GM13976 (cell line): ENCODE measurements around the gene FKBP11.

Experiments used
- DNase-seq: peaks from one replicate; pipeline ENCODE4 v3.0.0; 2012; ENCODE audit warnings: low spot score
- in situ Hi-C: fragments of 300-500 bp; cut with MboI; formaldehyde crosslinking; loops from one replicate; pipeline ENCODE4 v1.12.0; 2022; ENCODE audit warnings: low sequenced_read_pairs, mixed read lengths, inconsistent platforms; ENCODE audit not compliant: unreplicated experiment
- TF ChIP-seq, protein P1 (sequence below): IDR thresholded peaks from 2 replicates; pipeline ENCODE4 v1.5.1; 2012; ENCODE audit warnings: borderline replicate concordance, mild to moderate bottlenecking; ENCODE audit not compliant: insufficient read depth; ENCODE audit errors: extremely low read depth, missing control alignments, control extremely low read depth

FKBP11 gene

DNA sequence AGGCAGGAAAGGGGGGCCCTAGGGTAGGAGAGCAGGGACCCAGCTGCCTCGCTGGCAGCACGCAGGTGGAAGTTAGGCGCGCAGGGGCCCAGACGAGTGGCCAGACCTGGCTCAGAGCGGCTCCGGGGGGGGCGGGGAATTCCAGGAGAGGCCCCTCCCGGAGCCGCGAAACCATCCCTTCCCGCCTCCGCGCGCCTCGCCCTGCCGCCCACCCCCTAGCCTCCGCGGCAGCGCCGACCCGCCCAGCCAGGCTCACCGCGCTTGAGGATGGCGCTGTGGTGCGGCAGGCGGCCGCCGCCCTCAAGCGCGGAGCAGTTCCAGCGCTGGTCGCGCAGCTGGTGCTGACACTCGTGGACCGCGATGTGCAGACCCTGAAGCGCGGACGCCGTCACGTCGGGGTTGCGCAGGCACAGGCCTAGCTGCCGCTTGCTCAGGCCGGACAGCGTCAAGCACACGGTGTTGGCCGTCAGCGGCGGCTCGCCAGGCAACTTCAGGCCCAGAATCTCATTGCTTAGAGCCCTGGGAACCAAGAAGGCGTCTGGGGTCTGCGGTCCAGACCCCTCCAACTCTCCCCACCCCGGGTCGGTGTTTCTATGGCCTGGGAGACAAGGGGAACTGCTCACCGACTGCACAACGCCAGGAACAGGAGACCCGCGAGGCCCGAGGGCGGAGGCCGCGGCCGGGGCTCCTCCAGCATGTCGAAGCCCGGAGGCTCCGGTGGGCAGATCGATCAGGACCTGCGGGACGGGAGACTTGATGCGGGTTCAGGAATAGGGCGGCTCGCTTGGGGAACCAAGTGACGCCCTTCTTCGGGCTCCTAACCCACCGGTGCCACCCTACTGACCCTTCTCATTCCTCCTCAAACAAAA is 44.8 kb upstream of the FKBP11 start:
- in situ Hi-C loops, result no loop called here
- DNase-seq, result peak; percentile 77
- TF ChIP-seq, protein P1, sequence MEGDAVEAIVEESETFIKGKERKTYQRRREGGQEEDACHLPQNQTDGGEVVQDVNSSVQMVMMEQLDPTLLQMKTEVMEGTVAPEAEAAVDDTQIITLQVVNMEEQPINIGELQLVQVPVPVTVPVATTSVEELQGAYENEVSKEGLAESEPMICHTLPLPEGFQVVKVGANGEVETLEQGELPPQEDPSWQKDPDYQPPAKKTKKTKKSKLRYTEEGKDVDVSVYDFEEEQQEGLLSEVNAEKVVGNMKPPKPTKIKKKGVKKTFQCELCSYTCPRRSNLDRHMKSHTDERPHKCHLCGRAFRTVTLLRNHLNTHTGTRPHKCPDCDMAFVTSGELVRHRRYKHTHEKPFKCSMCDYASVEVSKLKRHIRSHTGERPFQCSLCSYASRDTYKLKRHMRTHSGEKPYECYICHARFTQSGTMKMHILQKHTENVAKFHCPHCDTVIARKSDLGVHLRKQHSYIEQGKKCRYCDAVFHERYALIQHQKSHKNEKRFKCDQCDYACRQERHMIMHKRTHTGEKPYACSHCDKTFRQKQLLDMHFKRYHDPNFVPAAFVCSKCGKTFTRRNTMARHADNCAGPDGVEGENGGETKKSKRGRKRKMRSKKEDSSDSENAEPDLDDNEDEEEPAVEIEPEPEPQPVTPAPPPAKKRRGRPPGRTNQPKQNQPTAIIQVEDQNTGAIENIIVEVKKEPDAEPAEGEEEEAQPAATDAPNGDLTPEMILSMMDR, result no peak

DNA sequence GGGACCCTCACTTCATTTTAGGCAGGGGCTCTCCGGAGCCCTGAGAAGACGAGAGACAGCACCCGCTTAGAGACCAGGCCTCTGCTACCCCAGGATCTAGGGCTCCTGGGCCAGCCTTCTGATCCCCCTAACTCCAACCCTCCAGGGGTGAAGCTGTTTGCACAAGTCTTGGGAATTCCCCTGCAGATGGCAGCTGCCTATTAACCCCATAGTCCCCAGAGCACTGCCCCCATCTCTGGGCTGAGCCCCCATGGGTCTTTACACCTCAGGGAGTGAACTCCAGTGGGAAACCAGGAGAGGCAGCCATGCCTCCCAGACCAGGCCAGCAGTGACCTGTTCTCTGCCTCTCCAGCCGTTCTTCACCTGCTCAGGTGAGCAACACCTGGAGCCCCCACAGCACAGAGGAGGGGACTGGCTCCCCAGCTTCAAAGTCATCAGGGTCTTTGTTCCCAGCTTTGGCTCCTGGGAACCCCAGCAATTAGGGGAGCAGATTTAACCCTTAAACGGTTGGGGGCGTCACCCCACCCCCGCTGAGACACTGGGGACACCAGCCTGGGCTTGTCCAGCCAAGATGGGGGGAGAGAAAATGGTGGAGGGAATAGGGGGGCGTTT is 44.0 kb upstream of the FKBP11 start:
- in situ Hi-C loops, result no loop called here
- TF ChIP-seq, protein P1, result no peak
- DNase-seq, result no peak

DNA sequence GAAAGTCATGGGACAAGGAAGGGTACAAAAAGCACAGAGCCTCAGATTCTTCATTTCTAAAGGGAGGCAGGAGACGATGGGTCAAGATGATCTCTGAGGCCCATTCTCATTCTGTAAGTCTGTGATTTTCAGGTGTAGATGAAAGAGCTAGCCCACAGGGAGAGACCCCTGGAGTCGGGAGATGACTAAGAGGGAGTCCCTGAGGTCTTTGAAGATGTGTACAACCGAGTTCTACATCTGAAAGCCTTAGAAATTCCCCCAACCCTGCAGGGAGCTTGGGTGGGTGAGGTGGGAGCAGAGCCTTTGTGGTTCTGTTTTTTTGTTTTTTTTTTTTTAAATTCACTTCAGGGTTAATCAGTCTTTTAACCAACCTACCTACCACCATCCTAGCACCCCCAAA is 43.2 kb upstream of the FKBP11 start:
- in situ Hi-C loops, result no loop called here
- DNase-seq, result peak; percentile 76
- TF ChIP-seq, protein P1, result no peak

DNA sequence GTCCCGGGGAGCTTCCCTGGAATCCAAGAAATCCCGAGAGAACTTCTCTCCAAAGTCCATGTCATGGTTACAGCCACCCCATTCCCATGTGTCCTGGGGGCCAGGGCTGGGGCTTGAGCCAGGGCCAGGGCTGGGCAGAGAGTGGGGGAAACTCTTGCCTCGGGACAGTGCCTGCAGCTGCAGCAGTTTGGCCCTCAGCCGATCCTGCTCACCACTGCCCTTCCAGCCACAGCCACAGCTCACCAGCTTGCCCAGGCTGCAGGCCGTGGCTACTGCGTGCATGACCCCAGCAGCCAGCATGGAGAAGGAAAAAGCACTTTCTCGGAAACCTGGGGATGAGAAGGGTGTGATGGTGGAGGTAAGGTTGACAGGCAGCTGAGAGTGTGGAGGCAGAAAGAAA is 42.7 kb upstream of the FKBP11 start:
- in situ Hi-C loops, result no loop called here
- DNase-seq, result no peak

DNA sequence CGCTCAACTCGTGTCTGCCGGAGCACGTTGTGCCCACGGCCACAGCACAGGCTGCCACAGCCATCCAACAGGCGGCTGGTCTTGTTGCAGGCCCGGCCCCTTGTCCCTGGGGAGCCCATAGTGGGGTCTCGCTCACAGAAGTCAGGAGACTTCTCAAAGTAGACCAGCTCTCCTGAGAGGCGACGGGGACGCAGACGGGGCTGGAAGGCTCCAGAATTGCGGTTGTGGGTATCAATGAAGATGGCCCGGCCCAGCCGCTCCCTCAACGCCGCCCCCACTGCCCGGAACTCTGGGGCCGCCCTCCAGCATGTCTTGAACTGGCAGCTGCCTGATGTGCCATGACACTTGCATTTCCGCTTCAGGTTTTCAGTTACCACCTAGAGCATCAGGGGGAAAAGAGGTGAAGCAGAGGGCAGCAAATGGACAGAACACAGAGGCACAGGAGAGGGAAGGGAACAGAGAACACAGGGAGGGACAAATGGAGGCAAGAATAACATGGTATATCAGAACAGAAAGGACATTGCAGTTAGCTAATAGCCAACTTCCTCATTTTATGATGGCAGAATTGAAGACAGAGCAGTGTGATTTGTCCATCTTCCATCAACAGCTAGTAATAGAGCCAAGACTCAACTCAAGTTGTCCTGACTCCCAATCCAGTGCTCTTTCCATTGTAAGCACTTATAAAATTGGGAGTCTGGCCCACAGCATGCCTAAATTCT is 41.0 kb upstream of the FKBP11 start:
- in situ Hi-C loops, result no loop called here

More for the DNA sequence above, 42.7 kb upstream of the FKBP11 start:
- TF ChIP-seq, protein P1, result no peak

DNA sequence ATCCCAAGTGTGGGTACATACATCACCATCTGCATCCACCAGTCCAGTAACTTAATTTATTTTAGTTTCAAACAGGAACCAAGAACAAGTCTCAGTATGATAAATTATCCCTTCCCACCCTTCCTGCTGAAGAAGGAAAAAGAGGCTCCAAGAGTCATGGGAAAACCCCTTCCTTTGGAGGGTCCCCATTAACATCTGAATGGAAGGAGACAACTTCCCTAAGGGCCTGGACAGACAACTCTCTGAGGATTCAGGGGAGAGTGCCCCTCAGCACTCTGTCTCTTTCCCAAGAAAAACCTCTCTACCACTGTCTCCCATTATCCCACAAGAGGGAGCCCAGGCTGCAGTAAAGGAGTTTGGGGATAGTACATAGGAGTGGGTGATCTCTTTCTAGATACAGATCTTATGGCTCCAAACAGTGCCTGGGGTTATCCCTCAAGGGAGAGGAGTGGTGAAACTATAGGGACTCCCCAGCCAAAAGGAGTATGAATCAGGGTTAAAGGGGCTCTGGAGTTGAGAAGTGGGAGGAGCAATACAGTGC is 40.1 kb upstream of the FKBP11 start:
- in situ Hi-C loops, result no loop called here
- TF ChIP-seq, protein P1, result no peak
- no peak for DNase-seq

More for the DNA sequence above, 41.0 kb upstream of the FKBP11 start:
- no peak for DNase-seq
- TF ChIP-seq, protein P1, result no peak
